ENCODE results near the gene TTYH2. TPM values are rescaled to one million over a fixed set of nuclear protein-coding genes. Genes with fewer than 3 reads are reported as not detected.

Gene TTYH2
- total RNA-seq, 1 experiment from 2014 or later: 0.28 TPM

- no peak for TF ChIP-seq CTCF (IDR thresholded peaks at IDR 0.05; ENCODE audit: unreplicated experiment)
- intact Hi-C loops (cut with micrococcal nuclease; ENCODE audit: unreplicated experiment): no loop called here
- Mint-ChIP-seq H3K36me3 (ENCODE audit: insufficient read depth, unreplicated experiment) (no peaks in the 10 kb centered on the region), H3K27me3 (ENCODE audit: unreplicated experiment) (peaks cover 51% of the 10 kb centered on the region), H3K4me1 (ENCODE audit: low read depth, unreplicated experiment) (no peaks in the 10 kb centered on the region), H3K9me3 (ENCODE audit: low read depth, unreplicated experiment) (no peaks in the 10 kb centered on the region), H3K4me3 (ENCODE audit: low read depth, unreplicated experiment) (no peak overlapping the region), H3K27ac (ENCODE audit: unreplicated experiment) (no peak overlapping the region)
- CTCF ChIA-PET: interaction anchor here (0.7 kb wide), 1 partner anchor 10 kb away, joined by 3 read pairs; no protein-coding TSS in a partner anchor
- no peak for DNase-seq
- no TSS peak for BruUV-seq (replicated peaks)
These were observed 92.7 kb downstream of the TTYH2 start for GRCh38 chr17:74305865-74306654.

GRCh38 chr17:74307984-74308773, 94.8 kb downstream of the TTYH2 start:
- intact Hi-C loops (cut with micrococcal nuclease; ENCODE audit: unreplicated experiment): no loop called here
- no peak for DNase-seq
- H3K4me3 Mint-ChIP-seq (ENCODE audit: low read depth, unreplicated experiment): no peak overlapping the region
- no peaks in the 10 kb centered on the region for H3K36me3 Mint-ChIP-seq (ENCODE audit: insufficient read depth, unreplicated experiment)
- H3K9me3 Mint-ChIP-seq (ENCODE audit: low read depth, unreplicated experiment): peaks cover 2% of the 10 kb centered on the region
- no TSS peak for BruUV-seq (replicated peaks)
- CTCF ChIA-PET: no interaction called here
- TF ChIP-seq CTCF (IDR thresholded peaks at IDR 0.05; ENCODE audit: unreplicated experiment): no peak
- H3K27ac Mint-ChIP-seq (ENCODE audit: unreplicated experiment): no peak overlapping the region
- H3K27me3 Mint-ChIP-seq (ENCODE audit: unreplicated experiment): peaks cover 60% of the 10 kb centered on the region
- H3K4me1 Mint-ChIP-seq (ENCODE audit: low read depth, unreplicated experiment): no peaks in the 10 kb centered on the region

GRCh38 chr17:74309902-74310301, 96.5 kb downstream of the TTYH2 start:
- BruUV-seq (replicated peaks): no TSS peak
- peaks cover 2% of the 10 kb centered on the region for H3K9me3 Mint-ChIP-seq (ENCODE audit: low read depth, unreplicated experiment)
- intact Hi-C loops (cut with micrococcal nuclease; ENCODE audit: unreplicated experiment): no loop called here
- peak; percentile 29 for DNase-seq
- H3K36me3 Mint-ChIP-seq (ENCODE audit: insufficient read depth, unreplicated experiment): no peaks in the 10 kb centered on the region
- H3K4me3 Mint-ChIP-seq (ENCODE audit: low read depth, unreplicated experiment): no peak overlapping the region
- H3K27ac Mint-ChIP-seq (ENCODE audit: unreplicated experiment): no peak overlapping the region
- TF ChIP-seq CTCF (IDR thresholded peaks at IDR 0.05; ENCODE audit: unreplicated experiment): no peak
- H3K4me1 Mint-ChIP-seq (ENCODE audit: low read depth, unreplicated experiment): no peaks in the 10 kb centered on the region
- CTCF ChIA-PET: interaction anchor here (1.5 kb wide), 1 partner anchor 9 kb away, joined by 4 read pairs; no protein-coding TSS in a partner anchor
- peaks cover 70% of the 10 kb centered on the region for H3K27me3 Mint-ChIP-seq (ENCODE audit: unreplicated experiment)

Other genes starting within 250 kb of the TTYH2 start
- 708 and 725 TPM in 2 replicates for gene RPL38, start 9.9 kb upstream of the TTYH2 start, total RNA-seq (2022)
- not detected in 2 replicates for gene DNAI2, start 60.7 kb downstream of the TTYH2 start, total RNA-seq (2022)
- gene KIF19, start 112.7 kb downstream of the TTYH2 start, total RNA-seq (2022): not detected in 2 replicates
- gene BTBD17, start 148.3 kb downstream of the TTYH2 start, total RNA-seq (2022): not detected in 2 replicates
- not detected in 2 replicates for gene GPR142, start 153.9 kb downstream of the TTYH2 start, total RNA-seq (2022)
- 37.3 and 48.7 TPM in 2 replicates for gene GPRC5C, start 218.5 kb downstream of the TTYH2 start, total RNA-seq (2022)